ENCODE results near the gene DLX1.

DNA sequence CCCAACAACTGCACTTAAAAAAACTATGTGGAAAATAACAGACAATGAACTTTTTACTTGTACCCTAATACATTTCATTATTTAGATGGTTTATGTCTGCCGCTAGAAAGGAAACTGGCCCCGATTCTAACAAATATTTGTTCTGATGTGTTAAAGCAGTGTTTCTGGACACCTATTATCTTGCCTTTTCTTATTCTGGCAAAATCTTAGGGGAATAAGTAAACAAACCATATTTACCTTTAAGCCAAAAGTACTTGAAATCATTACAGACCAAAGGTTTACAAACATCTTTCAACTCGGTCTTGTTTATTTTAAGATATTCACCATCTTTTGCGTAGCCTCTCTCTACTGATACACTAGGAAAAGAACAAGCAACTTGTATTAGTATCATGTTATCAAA lies 11.8 kb upstream of the DLX1 start:
- TF ChIP-seq, protein P1, sequence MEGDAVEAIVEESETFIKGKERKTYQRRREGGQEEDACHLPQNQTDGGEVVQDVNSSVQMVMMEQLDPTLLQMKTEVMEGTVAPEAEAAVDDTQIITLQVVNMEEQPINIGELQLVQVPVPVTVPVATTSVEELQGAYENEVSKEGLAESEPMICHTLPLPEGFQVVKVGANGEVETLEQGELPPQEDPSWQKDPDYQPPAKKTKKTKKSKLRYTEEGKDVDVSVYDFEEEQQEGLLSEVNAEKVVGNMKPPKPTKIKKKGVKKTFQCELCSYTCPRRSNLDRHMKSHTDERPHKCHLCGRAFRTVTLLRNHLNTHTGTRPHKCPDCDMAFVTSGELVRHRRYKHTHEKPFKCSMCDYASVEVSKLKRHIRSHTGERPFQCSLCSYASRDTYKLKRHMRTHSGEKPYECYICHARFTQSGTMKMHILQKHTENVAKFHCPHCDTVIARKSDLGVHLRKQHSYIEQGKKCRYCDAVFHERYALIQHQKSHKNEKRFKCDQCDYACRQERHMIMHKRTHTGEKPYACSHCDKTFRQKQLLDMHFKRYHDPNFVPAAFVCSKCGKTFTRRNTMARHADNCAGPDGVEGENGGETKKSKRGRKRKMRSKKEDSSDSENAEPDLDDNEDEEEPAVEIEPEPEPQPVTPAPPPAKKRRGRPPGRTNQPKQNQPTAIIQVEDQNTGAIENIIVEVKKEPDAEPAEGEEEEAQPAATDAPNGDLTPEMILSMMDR (IDR thresholded peaks at IDR 0.05), result no peak
- TF ChIP-seq POLR2A (IDR thresholded peaks at IDR 0.05), result no peak

Measured in testis (tissue), 2 donors.